Activated CD4-positive, alpha-beta T cell treated with anti-CD3 and anti-CD28 coated beads, Interleukin-2, amount 10 ng/mL, durations not matched to agents 7 days and 5 days (primary cell): ENCODE measurements around the gene NPIPB2. TPM values are rescaled to one million over a fixed set of nuclear protein-coding genes. Genes with fewer than 3 reads are reported as not detected.
"Not testable (repeated sequence)": the region's sequence is repeated elsewhere in the genome, so short reads cannot be mapped to it uniquely, and the experiment has no call there.

Experiments used
- CTCF ChIA-PET: fragments of 350-600 bp; sonication (Branson Sonifier 250); formaldehyde crosslinking; loops from one replicate; lab custom pipeline; 2021; ENCODE audit warnings: antibody characterized with exemption; lab: Charles Lee
- POLR2A ChIA-PET: fragments of 350-600 bp; sonication (Branson Sonifier 250); formaldehyde crosslinking; loops from one replicate; lab custom pipeline; 2021; ENCODE audit warnings: antibody characterized with exemption; lab: Charles Lee
- DNase-seq: peaks from one replicate; pipeline ENCODE4 v3.0.0-alpha.2; 2020
- H3K27ac Mint-ChIP-seq: one replicate; pipeline ENCODE4 v1.8.0; 2021; ENCODE audit warnings: mild to moderate bottlenecking, moderate library complexity, mixed read lengths
- H3K27me3 Mint-ChIP-seq: one replicate; pipeline ENCODE4 v1.8.0; 2021; ENCODE audit warnings: mixed read lengths
- H3K36me3 Mint-ChIP-seq: one replicate; pipeline ENCODE4 v1.8.0; 2021; ENCODE audit warnings: low read depth, mixed read lengths
- H3K4me1 Mint-ChIP-seq: one replicate; pipeline ENCODE4 v1.8.0; 2021; ENCODE audit warnings: mixed read lengths
- H3K4me3 Mint-ChIP-seq: one replicate; pipeline ENCODE4 v1.8.0; 2021; ENCODE audit warnings: mild to moderate bottlenecking, moderate library complexity, mixed read lengths
- H3K9me3 Mint-ChIP-seq: one replicate; pipeline ENCODE4 v1.8.0; 2021; ENCODE audit warnings: mixed read lengths
- total RNA-seq, 2 experiments: library from RNA; stranded (reverse); gene quantifications; one replicate each; pipeline ENCODE4 v1.2.3, GENCODE V29; 2021

The NPIPB2 gene
- total RNA-seq, 2 experiments from 2014 or later, result 7.6 to 11.6 TPM

DNA sequence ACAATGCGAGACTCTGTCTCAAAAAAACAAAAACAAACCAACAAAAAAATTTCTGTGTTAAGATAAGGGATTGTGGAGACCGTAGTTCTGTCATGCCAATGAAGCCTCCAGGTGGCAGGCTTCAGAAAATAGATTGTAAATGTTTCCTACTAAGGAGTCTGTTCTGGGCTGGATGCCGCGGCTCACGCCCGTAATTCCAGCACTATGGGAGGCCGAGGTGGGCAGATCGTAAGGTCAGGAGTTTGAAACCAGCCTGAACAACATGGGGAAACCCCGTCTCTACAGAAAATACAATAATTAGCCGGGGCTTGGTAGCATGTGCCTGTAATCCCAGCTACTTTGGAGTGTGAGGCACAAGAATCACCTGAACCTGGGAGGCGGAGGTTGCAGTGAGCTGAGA, 30.3 kb upstream of the NPIPB2 start:
- CTCF ChIA-PET, result interaction anchor here (1.5 kb wide), 1 partner anchor 96 kb away, joined by 5 read pairs; no protein-coding TSS in a partner anchor
- H3K9me3 Mint-ChIP-seq, result no peaks in the 10 kb centered on the region

DNA sequence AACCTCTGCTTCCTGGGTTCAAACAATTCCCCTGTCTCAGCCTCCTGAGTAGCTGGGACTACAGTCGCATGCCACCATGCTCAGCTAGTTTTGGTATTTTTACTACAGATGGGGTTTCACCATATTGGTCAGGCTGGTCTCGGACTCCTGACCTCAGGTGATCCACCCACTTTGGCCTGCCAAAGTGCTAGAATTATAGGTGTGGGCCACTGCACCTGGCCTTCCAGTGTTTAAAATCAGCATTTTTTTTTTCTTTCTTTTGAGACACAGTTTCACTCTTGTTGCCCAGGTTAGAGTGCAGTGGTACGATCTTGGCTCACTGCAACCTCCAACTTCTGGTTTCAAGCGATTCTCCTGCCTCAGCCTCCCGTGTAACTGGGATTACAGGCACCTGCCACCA, 28.4 kb upstream of the NPIPB2 start:
- POLR2A ChIA-PET, H3K27ac Mint-ChIP-seq, H3K36me3 Mint-ChIP-seq, H3K4me3 Mint-ChIP-seq, H3K9me3 Mint-ChIP-seq, DNase-seq, CTCF ChIA-PET, H3K27me3 Mint-ChIP-seq, H3K4me1 Mint-ChIP-seq: not testable (repeated sequence)

More for the DNA sequence above, 30.3 kb upstream of the NPIPB2 start:
- H3K27me3 Mint-ChIP-seq, result no peaks in the 10 kb centered on the region
- H3K4me1 Mint-ChIP-seq, result peaks cover 16% of the 10 kb centered on the region
- no peak overlapping the region for H3K27ac Mint-ChIP-seq
- H3K36me3 Mint-ChIP-seq, result peaks cover 10% of the 10 kb centered on the region
- no peak for DNase-seq
- POLR2A ChIA-PET, result no interaction called here
- H3K4me3 Mint-ChIP-seq, result no peak overlapping the region

DNA sequence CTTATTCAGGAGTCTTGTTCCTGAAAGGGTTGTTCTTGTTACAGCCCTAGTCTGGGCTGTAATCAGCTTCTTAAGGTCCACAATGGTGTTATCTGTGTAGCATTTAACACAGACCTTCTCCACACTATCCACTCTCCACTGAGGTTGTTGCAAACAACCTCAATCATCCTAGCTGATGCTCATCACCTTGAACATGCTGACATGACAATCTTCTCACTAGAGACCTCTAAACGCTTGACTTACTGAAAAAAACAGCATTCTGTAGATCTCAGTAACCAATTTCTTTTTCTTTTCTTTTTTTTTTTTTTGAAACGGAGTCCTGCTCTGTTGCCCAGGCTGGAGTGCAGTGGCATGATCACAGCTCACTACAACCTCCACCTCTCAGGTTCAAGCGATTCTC, 26.7 kb upstream of the NPIPB2 start:
- ChIA-PET CTCF (interaction anchor here (0.6 to 2.2 kb wide), 3 partner anchors 20 to 115 kb away, joined by 3 to 6 read pairs (median 4); no protein-coding TSS in a partner anchor), POLR2A (no interaction called here)
- Mint-ChIP-seq H3K27ac (no peak overlapping the region), H3K27me3 (no peaks in the 10 kb centered on the region), H3K4me3 (no peak overlapping the region), H3K9me3 (no peaks in the 10 kb centered on the region), H3K4me1 (no peaks in the 10 kb centered on the region), H3K36me3 (peaks cover under 1% of the 10 kb centered on the region)
- no peak for DNase-seq

- ChIA-PET POLR2A (no interaction called here), CTCF (no interaction called here)
- DNase-seq, result no peak
- H3K27ac Mint-ChIP-seq, result no peak overlapping the region
- no peaks in the 10 kb centered on the region for H3K9me3 Mint-ChIP-seq
- no peaks in the 10 kb centered on the region for H3K36me3 Mint-ChIP-seq
- H3K27me3 Mint-ChIP-seq, result no peaks in the 10 kb centered on the region
- no peak overlapping the region for H3K4me3 Mint-ChIP-seq
- H3K4me1 Mint-ChIP-seq, result no peaks in the 10 kb centered on the region
Observed at GRCh38 chr16:11967195-11967911, 25.5 kb upstream of the NPIPB2 start.

DNA sequence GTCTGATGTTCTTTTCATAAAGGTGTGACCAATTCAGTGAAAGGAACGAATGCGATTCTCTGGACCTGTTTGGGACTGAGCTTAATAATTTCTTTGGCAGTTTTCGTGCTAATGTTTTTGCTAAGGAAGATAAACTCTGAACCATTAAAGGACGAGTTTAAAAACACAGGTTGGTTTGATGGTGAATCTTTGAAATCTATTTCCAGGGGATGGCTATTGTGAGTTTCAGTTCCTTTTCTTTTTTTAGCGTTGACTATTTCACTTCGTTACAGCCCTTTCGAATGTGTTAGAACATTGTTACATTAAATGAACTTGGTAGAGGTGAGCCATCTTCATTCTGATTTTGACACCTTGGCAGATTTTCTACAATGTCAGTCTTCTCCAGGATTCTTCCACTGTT, 24.3 kb upstream of the NPIPB2 start:
- POLR2A ChIA-PET, result no interaction called here
- no peak overlapping the region for H3K4me3 Mint-ChIP-seq
- no peaks in the 10 kb centered on the region for H3K36me3 Mint-ChIP-seq
- CTCF ChIA-PET, result interaction anchor here (1.3 kb wide), 1 partner anchor 33 kb away, joined by 4 read pairs; no protein-coding TSS in a partner anchor
- no peaks in the 10 kb centered on the region for H3K27me3 Mint-ChIP-seq
- DNase-seq, result no peak
- H3K27ac Mint-ChIP-seq, result no peak overlapping the region
- H3K4me1 Mint-ChIP-seq, result no peaks in the 10 kb centered on the region
- H3K9me3 Mint-ChIP-seq, result no peaks in the 10 kb centered on the region

DNA sequence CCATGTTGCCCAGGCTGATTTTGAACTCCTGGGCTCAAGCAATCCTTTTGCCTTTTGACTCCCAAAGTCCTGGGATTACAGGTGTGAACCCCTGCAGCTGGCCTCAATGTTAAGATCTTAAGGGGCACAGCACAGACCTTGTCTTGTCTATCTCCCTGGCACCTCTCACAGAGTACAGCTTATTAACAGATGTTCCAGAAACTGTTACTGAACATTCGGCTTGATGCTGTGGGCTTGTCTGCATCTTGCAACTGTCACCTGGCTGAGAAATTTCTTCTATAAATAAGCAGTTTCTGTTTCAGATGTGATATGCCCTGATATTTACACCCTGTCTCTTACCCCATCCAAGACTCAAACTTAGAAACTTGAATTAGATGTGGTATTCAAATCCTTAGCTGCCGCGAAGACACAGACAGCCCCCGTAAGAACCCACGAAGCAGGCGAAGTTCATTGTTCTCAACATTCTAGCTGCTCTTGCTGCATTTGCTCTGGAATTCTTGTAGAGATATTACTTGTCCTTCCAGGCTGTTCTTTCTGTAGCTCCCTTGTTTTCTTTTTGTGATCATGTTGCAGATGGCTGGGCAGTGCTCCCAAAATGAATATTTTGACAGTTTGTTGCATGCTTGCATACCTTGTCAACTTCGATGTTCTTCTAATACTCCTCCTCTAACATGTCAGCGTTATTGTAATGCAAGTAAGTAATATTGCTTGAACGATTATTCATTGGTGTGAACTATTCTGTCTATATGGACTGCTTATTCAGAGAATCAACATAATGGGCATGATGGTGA, 23.1 kb upstream of the NPIPB2 start, which contains the start of gene TNFRSF17:
Gene TNFRSF17 (plus strand): TSS at position 450 of the 791 bp plus-strand sequence. CDS start 115 bp downstream, at position 565.
- no peak within 1 kb of the TSS for H3K27ac Mint-ChIP-seq
- H3K4me1 Mint-ChIP-seq, result no peaks in the 10 kb centered on the region
- H3K27me3 Mint-ChIP-seq, result no peaks in the 10 kb centered on the region
- no peak for DNase-seq
- CTCF ChIA-PET, result interaction anchor here (1.3 kb wide), 1 partner anchor 34 kb away, joined by 4 read pairs; no protein-coding TSS in a partner anchor
- no peak within 1 kb of the TSS for H3K4me3 Mint-ChIP-seq
- POLR2A ChIA-PET, result no interaction called here
- H3K9me3 Mint-ChIP-seq, result no peaks in the 10 kb centered on the region
- no peaks in the 10 kb centered on the region for H3K36me3 Mint-ChIP-seq

DNA sequence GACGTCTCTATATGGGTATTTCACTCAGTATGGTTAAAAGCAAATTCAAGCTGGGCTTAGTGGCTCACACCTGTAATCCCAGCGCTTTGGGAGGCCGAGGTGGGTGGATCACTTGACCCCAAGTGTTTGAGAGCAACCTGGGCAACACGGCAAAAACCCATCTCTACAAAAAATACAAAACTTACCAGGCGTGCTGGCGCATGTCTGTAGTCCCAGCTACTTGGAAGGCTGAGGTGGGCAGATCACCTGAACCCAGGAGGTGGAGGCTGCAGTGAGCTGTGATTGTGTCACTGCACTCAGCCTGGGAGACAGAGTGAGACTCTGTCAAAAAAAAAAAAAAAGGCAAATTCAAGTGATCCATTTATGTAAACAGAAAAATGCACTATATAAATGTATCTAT, 21.9 kb upstream of the NPIPB2 start:
- H3K27ac Mint-ChIP-seq, result no peak overlapping the region
- ChIA-PET CTCF (interaction anchor here (0.6 kb wide), 1 partner anchor 194 kb away, joined by 3 read pairs; no protein-coding TSS in a partner anchor), POLR2A (no interaction called here)
- H3K36me3 Mint-ChIP-seq, result no peaks in the 10 kb centered on the region
- no peak overlapping the region for H3K4me3 Mint-ChIP-seq
- H3K27me3 Mint-ChIP-seq, result no peaks in the 10 kb centered on the region
- no peak for DNase-seq
- H3K9me3 Mint-ChIP-seq, result no peaks in the 10 kb centered on the region
- H3K4me1 Mint-ChIP-seq, result no peaks in the 10 kb centered on the region

GRCh38 chr16:11962978-11963377, 21.1 kb upstream of the NPIPB2 start:
- H3K27ac Mint-ChIP-seq, H3K4me1 Mint-ChIP-seq, H3K36me3 Mint-ChIP-seq, H3K4me3 Mint-ChIP-seq, POLR2A ChIA-PET, H3K27me3 Mint-ChIP-seq, CTCF ChIA-PET, H3K9me3 Mint-ChIP-seq, DNase-seq: not testable (repeated sequence)

- H3K36me3 Mint-ChIP-seq, H3K9me3 Mint-ChIP-seq, H3K27ac Mint-ChIP-seq, H3K27me3 Mint-ChIP-seq, H3K4me3 Mint-ChIP-seq, H3K4me1 Mint-ChIP-seq, CTCF ChIA-PET, DNase-seq, POLR2A ChIA-PET: not testable (repeated sequence)
Observed at GRCh38 chr16:11962457-11962856, 20.6 kb upstream of the NPIPB2 start.

DNA sequence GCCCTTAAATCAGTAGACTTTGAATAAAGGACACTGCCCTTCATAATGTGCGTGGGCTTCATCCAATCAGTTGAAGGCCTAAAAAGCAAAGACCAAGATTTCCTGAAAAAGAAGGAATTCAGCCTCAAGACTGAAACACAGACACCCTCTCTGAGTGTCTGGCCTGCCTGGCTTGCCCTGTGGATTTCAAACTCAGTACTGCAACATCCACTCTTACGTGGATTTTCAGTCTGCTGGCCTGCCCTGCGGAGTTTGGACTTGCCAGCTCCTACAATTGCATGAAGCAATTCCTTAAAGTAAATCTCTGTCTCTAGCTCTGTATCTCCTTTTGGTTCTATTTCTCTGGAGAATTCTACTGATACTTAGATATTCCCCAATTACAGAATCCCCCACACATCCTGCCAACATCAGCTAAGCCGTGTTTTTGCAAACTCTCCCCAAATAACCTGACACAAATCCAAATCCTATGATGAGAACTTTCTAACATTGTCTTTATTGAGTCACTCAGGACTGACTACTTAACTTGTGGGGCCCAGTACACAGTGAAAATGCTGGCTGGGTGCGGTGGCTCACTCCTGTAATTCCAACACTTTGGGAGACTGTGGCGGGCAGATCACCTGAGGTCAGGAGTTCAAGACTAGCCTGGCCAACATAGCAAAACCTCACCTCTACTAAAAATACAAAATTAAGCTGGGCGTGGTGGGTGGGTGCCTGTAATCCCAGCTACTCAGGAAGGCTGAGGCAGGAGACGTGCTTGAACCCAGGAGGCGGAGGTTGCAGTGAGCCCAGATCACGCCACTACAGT, 15.9 kb upstream of the NPIPB2 start:
- Mint-ChIP-seq H3K27ac (no peak overlapping the region), H3K9me3 (no peaks in the 10 kb centered on the region), H3K27me3 (no peaks in the 10 kb centered on the region), H3K36me3 (no peaks in the 10 kb centered on the region), H3K4me1 (no peaks in the 10 kb centered on the region), H3K4me3 (no peak overlapping the region)
- DNase-seq, result no peak
- POLR2A ChIA-PET, result no interaction called here
- CTCF ChIA-PET, result no interaction called here

- POLR2A ChIA-PET, result no interaction called here
- Mint-ChIP-seq H3K9me3 (no peaks in the 10 kb centered on the region), H3K4me3 (no peak overlapping the region), H3K4me1 (no peaks in the 10 kb centered on the region), H3K36me3 (no peaks in the 10 kb centered on the region), H3K27me3 (no peaks in the 10 kb centered on the region), H3K27ac (no peak overlapping the region)
- DNase-seq, result no peak
- CTCF ChIA-PET, result interaction anchor here (0.6 kb wide), 1 partner anchor 52 kb away, joined by 3 read pairs; no protein-coding TSS in a partner anchor
Observed at GRCh38 chr16:11956558-11956957, 14.7 kb upstream of the NPIPB2 start.

DNA sequence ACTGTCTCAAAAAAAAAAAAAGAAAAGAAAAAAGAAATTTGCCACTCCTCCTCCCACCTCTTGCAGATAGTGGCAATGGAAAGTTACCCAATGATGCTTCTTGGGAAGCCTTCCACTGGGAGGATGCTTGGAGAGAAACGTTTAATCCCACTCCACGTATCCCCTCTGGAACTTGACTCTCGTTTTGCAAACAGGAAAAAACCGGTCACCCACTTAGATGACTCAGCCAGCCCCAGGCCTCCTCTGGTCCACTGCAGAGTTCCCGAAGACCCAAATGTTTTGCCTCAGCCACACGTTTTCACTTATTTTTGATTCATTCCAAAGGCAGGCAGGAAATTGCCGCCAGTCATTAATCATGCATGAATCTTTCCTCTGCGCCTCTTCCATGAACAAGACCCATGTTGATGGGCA, 13.9 kb upstream of the NPIPB2 start:
- DNase-seq, result no peak
- Mint-ChIP-seq H3K27ac (no peak overlapping the region), H3K9me3 (no peaks in the 10 kb centered on the region), H3K36me3 (no peaks in the 10 kb centered on the region), H3K27me3 (no peaks in the 10 kb centered on the region), H3K4me3 (no peak overlapping the region), H3K4me1 (no peaks in the 10 kb centered on the region)
- ChIA-PET CTCF (no interaction called here), POLR2A (no interaction called here)
